ENCODE results near the gene DPYSL5. TPM values are rescaled to one million over a fixed set of nuclear protein-coding genes. Genes with fewer than 3 reads are reported as not detected.

DPYSL5 gene
- total RNA-seq, 5 donors from 2014 or later (not counting 1 experiment from before 2014, with no cell fraction given) = not detected

DNA sequence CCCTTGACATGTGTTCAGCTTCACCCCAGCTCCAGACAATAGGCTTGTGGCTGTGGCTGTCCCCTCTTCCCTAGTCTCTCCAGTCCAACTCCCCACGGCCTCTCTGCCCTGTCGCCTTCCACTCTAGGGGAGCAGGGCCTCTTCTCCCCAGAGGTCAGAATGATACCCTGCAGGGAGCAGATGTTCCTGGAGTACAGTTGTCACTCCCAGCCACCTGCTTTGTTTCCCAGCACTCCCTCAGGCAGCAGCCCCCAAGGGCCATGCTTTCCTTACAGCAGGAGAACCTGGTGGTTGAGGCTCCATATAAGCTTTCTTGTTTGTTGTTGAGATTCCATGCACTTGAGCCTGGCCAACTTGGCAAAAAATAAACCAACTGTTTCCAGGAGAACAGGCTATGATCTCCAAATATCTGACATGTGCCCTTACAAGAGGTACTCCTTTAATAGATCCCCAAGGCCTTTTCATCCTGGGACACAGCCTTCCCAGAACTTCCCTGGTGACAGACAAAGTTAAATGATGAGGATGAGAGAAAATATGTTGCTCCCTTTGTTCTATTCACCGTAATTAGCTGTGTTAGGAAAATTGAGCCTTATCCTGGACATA, 45.1 kb downstream of the DPYSL5 start:
- H3K4me1 ChIP-seq (ENCODE audit: control insufficient read depth in 1 of 2, extremely low read depth in 1 of 2, insufficient read depth in 2 of 2, low read length in 2 of 2) = no peaks in the 10 kb centered on the region
- H3K4me3 Mint-ChIP-seq = no peak overlapping the region
- H3K9me3 Mint-ChIP-seq = no peaks in the 10 kb centered on the region
- DNase-seq (no peak), ATAC-seq (replicated peaks in 1 of 4) (no peak)
- POLR2A ChIA-PET = no interaction called here
- WGBS (ENCODE audit: insufficient coverage) = 67% methylated on average over 3 of the region's 3 CpGs
- no peaks in the 10 kb centered on the region for H3K36me3 ChIP-seq (ENCODE audit: control insufficient read depth in 2 of 2, extremely low read depth in 1 of 2, insufficient read depth in 1 of 2, low read length in 1 of 2)
- no peak overlapping the region for H3K27ac ChIP-seq (ENCODE audit: low read length)
- H3K36me3 Mint-ChIP-seq = no peaks in the 10 kb centered on the region
- CTCF ChIA-PET = interaction anchor here in 1 of 2 donors (0.6 kb wide), 1 partner anchor 47 kb away, joined by 3 read pairs; no protein-coding TSS in a partner anchor
- no peak overlapping the region for H3K27ac Mint-ChIP-seq
- no peaks in the 10 kb centered on the region for H3K4me1 Mint-ChIP-seq
- H3K27me3 Mint-ChIP-seq = peaks cover 7 to 8% of the 10 kb centered on the region in 2 donors
- peaks cover 0 to 2% of the 10 kb centered on the region in 2 experiments for H3K27me3 ChIP-seq (replicated peaks in 1 of 2; ENCODE audit: control insufficient read depth in 2 of 2, extremely low read depth in 1 of 2, insufficient read depth in 2 of 2, low read length in 1 of 2)
- no peaks in the 10 kb centered on the region for H3K9me3 ChIP-seq
- H3K4me3 ChIP-seq (ENCODE audit: control insufficient read depth in 1 of 2, extremely low read depth in 1 of 2, low read length in 1 of 2) = no peak overlapping the region

GRCh38 chr2:26894136-26894535, 46.2 kb downstream of the DPYSL5 start:
- no peaks in the 10 kb centered on the region for H3K9me3 ChIP-seq
- H3K9me3 Mint-ChIP-seq = no peaks in the 10 kb centered on the region
- DNase-seq (no peak), ATAC-seq (replicated peaks in 1 of 4) (no peak)
- ChIA-PET CTCF (no interaction called here), POLR2A (no interaction called here)
- no peaks in the 10 kb centered on the region for H3K36me3 Mint-ChIP-seq
- no peak overlapping the region for H3K4me3 ChIP-seq (ENCODE audit: control insufficient read depth in 1 of 2, extremely low read depth in 1 of 2, low read length in 1 of 2)
- no peaks in the 10 kb centered on the region for H3K36me3 ChIP-seq (ENCODE audit: control insufficient read depth in 2 of 2, extremely low read depth in 1 of 2, insufficient read depth in 1 of 2, low read length in 1 of 2)
- peaks cover 0 to 7% of the 10 kb centered on the region in 2 experiments for H3K27me3 ChIP-seq (replicated peaks in 1 of 2; ENCODE audit: control insufficient read depth in 2 of 2, extremely low read depth in 1 of 2, insufficient read depth in 2 of 2, low read length in 1 of 2)
- no peak overlapping the region for H3K27ac ChIP-seq (ENCODE audit: low read length)
- peaks cover 7 to 8% of the 10 kb centered on the region in 2 donors for H3K27me3 Mint-ChIP-seq
- WGBS (ENCODE audit: insufficient coverage) = 40% methylated on average over 2 of the region's 2 CpGs
- H3K4me1 Mint-ChIP-seq = no peaks in the 10 kb centered on the region
- no peak overlapping the region for H3K27ac Mint-ChIP-seq
- no peak overlapping the region for H3K4me3 Mint-ChIP-seq
- no peaks in the 10 kb centered on the region for H3K4me1 ChIP-seq (ENCODE audit: control insufficient read depth in 1 of 2, extremely low read depth in 1 of 2, insufficient read depth in 2 of 2, low read length in 2 of 2)

DNA sequence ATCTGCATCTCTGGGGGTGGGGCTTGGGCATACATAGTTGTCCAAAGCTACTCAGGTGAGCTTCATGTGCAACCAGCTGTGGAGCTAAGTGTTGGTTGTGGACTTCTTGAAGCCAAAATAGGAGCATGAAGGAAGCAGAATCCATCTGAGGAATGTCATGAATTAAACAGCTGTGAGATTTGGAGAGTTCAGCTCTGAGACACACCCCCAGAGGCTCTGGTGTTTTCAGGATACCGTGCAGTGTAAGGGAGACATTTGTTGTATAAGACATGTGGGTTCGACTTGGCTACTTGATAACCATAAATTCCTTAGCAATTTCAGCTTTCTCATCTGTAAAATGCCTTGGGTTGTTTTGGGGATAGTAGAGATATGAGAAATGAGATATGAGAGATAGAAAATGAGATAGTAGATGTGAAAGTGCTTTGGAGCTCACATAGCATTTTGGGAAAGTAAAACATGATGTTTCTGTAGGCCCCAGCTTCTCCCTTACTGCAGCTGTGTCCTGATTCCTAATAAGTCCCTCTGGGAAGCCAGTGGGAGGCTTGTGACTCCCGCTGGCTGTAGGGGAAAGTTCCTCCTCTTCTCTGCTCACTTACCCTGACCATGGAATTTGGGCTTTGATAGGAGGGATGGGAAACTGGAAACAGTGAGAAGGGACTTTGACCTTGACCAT, 50.0 kb downstream of the DPYSL5 start:
- POLR2A ChIA-PET = no interaction called here
- CTCF ChIA-PET = no interaction called here
- no peaks in the 10 kb centered on the region for H3K36me3 ChIP-seq (ENCODE audit: control insufficient read depth in 2 of 2, extremely low read depth in 1 of 2, insufficient read depth in 1 of 2, low read length in 1 of 2)
- no peak overlapping the region for H3K4me3 ChIP-seq (ENCODE audit: control insufficient read depth in 1 of 2, extremely low read depth in 1 of 2, low read length in 1 of 2)
- no peaks in the 10 kb centered on the region for H3K9me3 ChIP-seq
- Mint-ChIP-seq H3K27ac (no peak overlapping the region), H3K4me1 (no peaks in the 10 kb centered on the region), H3K4me3 (no peak overlapping the region), H3K27me3 (peaks cover 7 to 8% of the 10 kb centered on the region in 2 donors), H3K9me3 (no peaks in the 10 kb centered on the region), H3K36me3 (no peaks in the 10 kb centered on the region)
- no peaks in the 10 kb centered on the region for H3K4me1 ChIP-seq (ENCODE audit: control insufficient read depth in 1 of 2, extremely low read depth in 1 of 2, insufficient read depth in 2 of 2, low read length in 2 of 2)
- no CpG with 5 or more reads among the region's 3 CpGs for WGBS (ENCODE audit: insufficient coverage)
- ATAC-seq (replicated peaks in 1 of 4) (no peak), DNase-seq (no peak)
- no peak overlapping the region for H3K27ac ChIP-seq (ENCODE audit: low read length)
- H3K27me3 ChIP-seq (replicated peaks in 1 of 2; ENCODE audit: control insufficient read depth in 2 of 2, extremely low read depth in 1 of 2, insufficient read depth in 2 of 2, low read length in 1 of 2) = peaks cover 0 to 8% of the 10 kb centered on the region in 2 experiments

GRCh38 chr2:26898480-26899078, 50.6 kb downstream of the DPYSL5 start:
- H3K4me3 ChIP-seq (ENCODE audit: control insufficient read depth in 1 of 2, extremely low read depth in 1 of 2, low read length in 1 of 2) = no peak overlapping the region
- no peak for ATAC-seq (replicated peaks in 1 of 4)
- DNase-seq = no peak
- no peaks in the 10 kb centered on the region for H3K36me3 ChIP-seq (ENCODE audit: control insufficient read depth in 2 of 2, extremely low read depth in 1 of 2, insufficient read depth in 1 of 2, low read length in 1 of 2)
- H3K27ac Mint-ChIP-seq = no peak overlapping the region
- CTCF ChIA-PET = no interaction called here
- POLR2A ChIA-PET = no interaction called here
- no peaks in the 10 kb centered on the region for H3K9me3 ChIP-seq
- H3K36me3 Mint-ChIP-seq = no peaks in the 10 kb centered on the region
- no peaks in the 10 kb centered on the region for H3K4me1 ChIP-seq (ENCODE audit: control insufficient read depth in 1 of 2, extremely low read depth in 1 of 2, insufficient read depth in 2 of 2, low read length in 2 of 2)
- peaks cover 4 to 8% of the 10 kb centered on the region in 2 donors for H3K27me3 Mint-ChIP-seq
- H3K27me3 ChIP-seq (replicated peaks in 1 of 2; ENCODE audit: control insufficient read depth in 2 of 2, extremely low read depth in 1 of 2, insufficient read depth in 2 of 2, low read length in 1 of 2) = peaks cover 0 to 11% of the 10 kb centered on the region in 2 experiments
- no peaks in the 10 kb centered on the region for H3K4me1 Mint-ChIP-seq
- H3K9me3 Mint-ChIP-seq = no peaks in the 10 kb centered on the region
- H3K27ac ChIP-seq (ENCODE audit: low read length) = no peak overlapping the region
- WGBS (ENCODE audit: insufficient coverage) = 94% methylated on average over 12 of the region's 15 CpGs
- no peak overlapping the region for H3K4me3 Mint-ChIP-seq

- Mint-ChIP-seq H3K4me3 (no peak overlapping the region), H3K4me1 (no peaks in the 10 kb centered on the region), H3K27ac (no peak overlapping the region), H3K36me3 (no peaks in the 10 kb centered on the region), H3K27me3 (peaks cover 4 to 8% of the 10 kb centered on the region in 2 donors), H3K9me3 (no peaks in the 10 kb centered on the region)
- CTCF ChIA-PET = interaction anchor here in 1 of 2 donors (0.6 kb wide), 1 partner anchor 10 kb away, joined by 4 read pairs; no protein-coding TSS in a partner anchor
- DNase-seq (no peak), ATAC-seq (replicated peaks in 1 of 4) (no peak)
- Histone ChIP-seq H3K4me1 (ENCODE audit: control insufficient read depth in 1 of 2, extremely low read depth in 1 of 2, insufficient read depth in 2 of 2, low read length in 2 of 2) (no peaks in the 10 kb centered on the region), H3K27ac (ENCODE audit: low read length) (no peak overlapping the region), H3K4me3 (ENCODE audit: control insufficient read depth in 1 of 2, extremely low read depth in 1 of 2, low read length in 1 of 2) (no peak overlapping the region), H3K9me3 (no peaks in the 10 kb centered on the region), H3K36me3 (ENCODE audit: control insufficient read depth in 2 of 2, extremely low read depth in 1 of 2, insufficient read depth in 1 of 2, low read length in 1 of 2) (no peaks in the 10 kb centered on the region), H3K27me3 (replicated peaks in 1 of 2; ENCODE audit: control insufficient read depth in 2 of 2, extremely low read depth in 1 of 2, insufficient read depth in 2 of 2, low read length in 1 of 2) (peaks cover 0 to 14% of the 10 kb centered on the region in 2 experiments)
- WGBS (ENCODE audit: insufficient coverage) = 71% methylated on average over 2 of the region's 6 CpGs
- POLR2A ChIA-PET = no interaction called here
Measured at GRCh38 chr2:26899500-26900164, 51.7 kb downstream of the DPYSL5 start.

DNA sequence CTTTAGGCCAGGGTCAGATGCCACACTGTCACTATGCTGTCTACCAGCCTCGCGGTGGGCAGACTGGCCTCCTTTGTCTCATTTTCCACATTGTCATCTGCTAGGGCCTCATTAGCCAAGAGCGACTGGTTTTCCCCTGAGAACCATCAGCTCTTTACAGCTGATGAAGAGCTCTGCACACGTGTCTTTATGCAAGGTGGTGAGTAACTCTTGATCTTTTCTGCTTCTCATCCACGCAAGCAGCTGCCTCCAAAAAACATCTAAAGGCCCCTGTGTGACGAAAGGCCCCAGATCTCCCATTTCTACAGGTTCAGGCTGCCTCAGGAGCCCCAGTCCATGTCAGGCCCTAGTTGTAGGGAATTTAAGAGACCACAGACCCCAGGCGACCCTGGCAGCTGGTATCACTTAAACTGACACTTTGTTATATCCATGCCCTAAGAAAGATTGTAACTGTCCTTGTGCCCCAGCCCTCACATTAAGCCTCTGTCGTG, 52.9 kb downstream of the DPYSL5 start:
- Histone ChIP-seq H3K4me1 (ENCODE audit: control insufficient read depth in 1 of 2, extremely low read depth in 1 of 2, insufficient read depth in 2 of 2, low read length in 2 of 2) (no peaks in the 10 kb centered on the region), H3K36me3 (ENCODE audit: control insufficient read depth in 2 of 2, extremely low read depth in 1 of 2, insufficient read depth in 1 of 2, low read length in 1 of 2) (no peaks in the 10 kb centered on the region), H3K9me3 (no peaks in the 10 kb centered on the region), H3K27me3 (replicated peaks in 1 of 2; ENCODE audit: control insufficient read depth in 2 of 2, extremely low read depth in 1 of 2, insufficient read depth in 2 of 2, low read length in 1 of 2) (peaks cover 0 to 14% of the 10 kb centered on the region in 2 experiments), H3K27ac (ENCODE audit: low read length) (no peak overlapping the region), H3K4me3 (ENCODE audit: control insufficient read depth in 1 of 2, extremely low read depth in 1 of 2, low read length in 1 of 2) (no peak overlapping the region)
- H3K4me1 Mint-ChIP-seq = no peaks in the 10 kb centered on the region
- 86% methylated on average over 6 of the region's 8 CpGs for WGBS (ENCODE audit: insufficient coverage)
- H3K9me3 Mint-ChIP-seq = no peaks in the 10 kb centered on the region
- H3K27ac Mint-ChIP-seq = no peak overlapping the region
- ChIA-PET POLR2A (no interaction called here), CTCF (interaction anchor here in 1 of 2 donors (0.8 kb wide), 1 partner anchor 1099 kb away, joined by 3 read pairs; no protein-coding TSS in a partner anchor)
- no peaks in the 10 kb centered on the region for H3K36me3 Mint-ChIP-seq
- DNase-seq (no peak), ATAC-seq (replicated peaks in 1 of 4) (no peak)
- H3K4me3 Mint-ChIP-seq = no peak overlapping the region
- H3K27me3 Mint-ChIP-seq = peaks cover 7 to 8% of the 10 kb centered on the region in 2 donors

Data from T-cell (primary cell).